Sciatic nerve (tissue), 1 donor: ENCODE data around the gene CDK9. TPM values are rescaled to one million over a fixed set of nuclear protein-coding genes. Genes with fewer than 3 reads are reported as not detected.

ENCODE experiments used
- microRNA-seq: library from miRNA; unstranded; fragments of <30 nt; microRNA quantifications from one replicate; pipeline ENCODE4 v1.2.0, GENCODE V29; 2020
- total RNA-seq: library from RNA; stranded (reverse); fragmentation: NEBNext Ultra II Directional; extraction: Animal tissue kit (Norgen Biotek cat#: 25700); gene quantifications from one replicate; pipeline ENCODE4 v1.2.1, GENCODE V29; 2021
- donor health status: DM: no; HTN: no; CAD: no.

The CDK9 gene
- total RNA-seq, 1 donor from 2014 or later, result 127 TPM

Small RNA genes within 50 kb of the gene (microRNA-seq; reads per million reads assigned to microRNA genes)
- gene MIR2861, result not detected
- not detected for gene MIR3960

Other genes with a start within 250 kb of the CDK9 start
- gene STXBP1, start 173.8 kb upstream of the CDK9 start, total RNA-seq, result 113 TPM
- gene CFAP157, start 79.0 kb upstream of the CDK9 start, total RNA-seq, result 0.80 TPM
- 10.3 TPM for gene PTRH1, start 70.4 kb upstream of the CDK9 start, total RNA-seq
- 0.13 TPM for gene TTC16, start 70.0 kb upstream of the CDK9 start, total RNA-seq
- 6.8 TPM for gene TOR2A, start 50.7 kb upstream of the CDK9 start, total RNA-seq
- 22.6 TPM for gene SH2D3C, start 7.4 kb upstream of the CDK9 start, total RNA-seq
- gene FPGS, start 16.8 kb downstream of the CDK9 start, total RNA-seq, result 69.7 TPM
- 285 TPM for gene ENG, start 68.6 kb downstream of the CDK9 start, total RNA-seq
- gene AK1, start 91.6 kb downstream of the CDK9 start, total RNA-seq, result 61.0 TPM
- gene ST6GALNAC6, start 113.6 kb downstream of the CDK9 start, total RNA-seq, result 108 TPM
- gene ST6GALNAC4, start 131.0 kb downstream of the CDK9 start, total RNA-seq, result 19.6 TPM
- gene PIP5KL1, start 144.7 kb downstream of the CDK9 start, total RNA-seq, result 2.0 TPM
- gene DPM2, start 151.8 kb downstream of the CDK9 start, total RNA-seq, result 24.6 TPM
- gene EEIG1, start 195.0 kb downstream of the CDK9 start, total RNA-seq, result 96.8 TPM